ENCODE measurements around the gene ATP2B2. TPM values are rescaled to one million over a fixed set of nuclear protein-coding genes. Genes with fewer than 3 reads are reported as not detected.

The ATP2B2 gene
- polyA plus RNA-seq, 2 of the 4 experiments (the other 2 are of a cell fraction) = 0.03 to 0.04 TPM

- ATAC-seq = no peak
- Histone ChIP-seq H3K9me3 (no peaks in the 10 kb centered on the region), H3K4me1 (no peaks in the 10 kb centered on the region), H3K4me3 (no peak overlapping the region), H3K4me2 (no peak overlapping the region), H3K27ac (no peak overlapping the region)
- TF ChIP-seq GATA3 (IDR thresholded peaks at IDR 0.05; ENCODE audit: borderline replicate concordance) (no peak), BCL3 (IDR thresholded peaks at IDR 0.05) (no peak), CTCF (IDR thresholded peaks at IDR 0.05) (no peak), CBX2 (IDR thresholded peaks at IDR 0.05; ENCODE audit: borderline replicate concordance, low read depth) (no peak), EP300 (IDR thresholded peaks at IDR 0.05) (no peak), MYC (IDR thresholded peaks at IDR 0.05; ENCODE audit: borderline replicate concordance, low read length) (no peak), CHD4 (IDR thresholded peaks at IDR 0.05; ENCODE audit: borderline replicate concordance) (no peak), SMC3 (IDR thresholded peaks at IDR 0.05) (no peak), FOXS1 (CRISPR knock-in tag; IDR thresholded peaks at IDR 0.05) (no peak), ATOH8 (CRISPR knock-in tag; IDR thresholded peaks at IDR 0.05; ENCODE audit: low read depth) (no peak), RARB (CRISPR knock-in tag; IDR thresholded peaks at IDR 0.05) (no peak), ZFP36 (IDR thresholded peaks at IDR 0.05; ENCODE audit: borderline replicate concordance, partially characterized antibody) (no peak), TFCP2L1 (CRISPR knock-in tag; IDR thresholded peaks at IDR 0.05) (no peak)
- FAIRE-seq = no peak
- CTCF ChIA-PET = no interaction called here
- no peak for DNase-seq (ENCODE audit: low read depth in 1 of 2, low spot score in 1 of 2)
- POLR2A ChIA-PET = no interaction called here
- 57% methylated on average over 4 of the region's 4 CpGs for WGBS (ENCODE audit: missing lambda C conversion rate)
Observed at GRCh38 chr3:10396083-10396482, 109.3 kb downstream of the ATP2B2 start.

GRCh38 chr3:10395671-10396070 lies 109.7 kb downstream of the ATP2B2 start:
- ATAC-seq (no peak), DNase-seq (ENCODE audit: low read depth in 1 of 2, low spot score in 1 of 2) (no peak), FAIRE-seq (no peak)
- 54% methylated on average over 4 of the region's 4 CpGs for WGBS (ENCODE audit: missing lambda C conversion rate)
- TF ChIP-seq BHLHE40 (IDR thresholded peaks at IDR 0.05; ENCODE audit: low read depth, low read length) (no peak), MAFK (IDR thresholded peaks at IDR 0.05; ENCODE audit: partially characterized antibody) (no peak), ZNF302 (CRISPR knock-in tag; IDR thresholded peaks at IDR 0.05) (no peak), SREBF2 (IDR thresholded peaks at IDR 0.05) (no peak), ZFP36 (IDR thresholded peaks at IDR 0.05; ENCODE audit: borderline replicate concordance, partially characterized antibody) (no peak), HOXB13 (CRISPR knock-in tag; IDR thresholded peaks at IDR 0.05; ENCODE audit: low read depth) (no peak), FOSB (CRISPR knock-in tag; IDR thresholded peaks at IDR 0.05) (no peak), MAZ (IDR thresholded peaks at IDR 0.05; ENCODE audit: borderline replicate concordance, low read depth, low read length) (no peak), CHD2 (IDR thresholded peaks at IDR 0.05; ENCODE audit: low read length, partially characterized antibody) (no peak), MAX (IDR thresholded peaks at IDR 0.05) (no peak)
- Histone ChIP-seq H3K4me2 (no peak overlapping the region), H3K4me3 (no peak overlapping the region), H3K9me3 (no peaks in the 10 kb centered on the region), H3K4me1 (no peaks in the 10 kb centered on the region), H3K27ac (no peak overlapping the region)
- ChIA-PET CTCF (no interaction called here), POLR2A (no interaction called here)

GRCh38 chr3:10395196-10395595 lies 110.2 kb downstream of the ATP2B2 start:
- Histone ChIP-seq H3K9me3 (no peaks in the 10 kb centered on the region), H3K4me3 (no peak overlapping the region), H3K27ac (no peak overlapping the region), H3K4me2 (no peak overlapping the region), H3K4me1 (no peaks in the 10 kb centered on the region)
- ChIA-PET POLR2A (no interaction called here), CTCF (no interaction called here)
- ATAC-seq = no peak
- TF ChIP-seq NFE2L2 (conservative IDR thresholded peaks at IDR 0.05; ENCODE audit: low read length) (no peak), HOXB5 (CRISPR knock-in tag; IDR thresholded peaks at IDR 0.05) (no peak), ESRRA (IDR thresholded peaks at IDR 0.05; ENCODE audit: borderline replicate concordance, low read length) (no peak), HDAC2 (IDR thresholded peaks at IDR 0.05) (no peak), MAZ (IDR thresholded peaks at IDR 0.05; ENCODE audit: borderline replicate concordance, low read depth, low read length) (no peak), HOXB13 (CRISPR knock-in tag; IDR thresholded peaks at IDR 0.05; ENCODE audit: low read depth) (no peak), GATA3 (IDR thresholded peaks at IDR 0.05; ENCODE audit: borderline replicate concordance) (no peak), EHF (CRISPR knock-in tag; IDR thresholded peaks at IDR 0.05) (no peak)
- 71% methylated on average over 7 of the region's 7 CpGs for WGBS (ENCODE audit: missing lambda C conversion rate)
- no peak for FAIRE-seq
- no peak for DNase-seq (ENCODE audit: low read depth in 1 of 2, low spot score in 1 of 2)
